GM06990 (cell line): ENCODE measurements around the gene HMCN2.

ENCODE experiments used
- DNase-seq: peaks from one replicate; pipeline ENCODE4 v3.0.0-alpha.2; 2011; ENCODE audit not compliant: insufficient read length; ENCODE audit errors: extremely low read depth
- H3K27me3 ChIP-seq: replicated peaks from 2 replicates; pipeline ENCODE4 v1.6.0; 2011; ENCODE audit warnings: low read length; ENCODE audit not compliant: control insufficient read depth, insufficient read depth
- H3K36me3 ChIP-seq: 2 replicates; pipeline ENCODE4 v1.5.1; 2011; ENCODE audit warnings: low read length; ENCODE audit not compliant: control insufficient read depth, insufficient read depth
- H3K4me3 ChIP-seq: replicated peaks from 2 replicates; pipeline ENCODE4 v1.5.1; 2011; ENCODE audit warnings: low read depth, mild to moderate bottlenecking, control low read depth, low read length
- TF ChIP-seq, protein P1 (sequence below): IDR thresholded peaks from 2 replicates; pipeline ENCODE4 v1.5.1; 2011; ENCODE audit warnings: low read length, control low read depth, mild to moderate bottlenecking, inconsistent platforms; ENCODE audit not compliant: insufficient read depth, poor library complexity, severe bottlenecking

HMCN2 gene

GRCh38 chr9:130302785-130303612, 37.4 kb downstream of the HMCN2 start:
- no peak for DNase-seq
- H3K27me3 ChIP-seq, result no peaks in the 10 kb centered on the region; the same call in 1 of the 2 replicates
- no peak overlapping the region for H3K4me3 ChIP-seq
- TF ChIP-seq, protein P1, sequence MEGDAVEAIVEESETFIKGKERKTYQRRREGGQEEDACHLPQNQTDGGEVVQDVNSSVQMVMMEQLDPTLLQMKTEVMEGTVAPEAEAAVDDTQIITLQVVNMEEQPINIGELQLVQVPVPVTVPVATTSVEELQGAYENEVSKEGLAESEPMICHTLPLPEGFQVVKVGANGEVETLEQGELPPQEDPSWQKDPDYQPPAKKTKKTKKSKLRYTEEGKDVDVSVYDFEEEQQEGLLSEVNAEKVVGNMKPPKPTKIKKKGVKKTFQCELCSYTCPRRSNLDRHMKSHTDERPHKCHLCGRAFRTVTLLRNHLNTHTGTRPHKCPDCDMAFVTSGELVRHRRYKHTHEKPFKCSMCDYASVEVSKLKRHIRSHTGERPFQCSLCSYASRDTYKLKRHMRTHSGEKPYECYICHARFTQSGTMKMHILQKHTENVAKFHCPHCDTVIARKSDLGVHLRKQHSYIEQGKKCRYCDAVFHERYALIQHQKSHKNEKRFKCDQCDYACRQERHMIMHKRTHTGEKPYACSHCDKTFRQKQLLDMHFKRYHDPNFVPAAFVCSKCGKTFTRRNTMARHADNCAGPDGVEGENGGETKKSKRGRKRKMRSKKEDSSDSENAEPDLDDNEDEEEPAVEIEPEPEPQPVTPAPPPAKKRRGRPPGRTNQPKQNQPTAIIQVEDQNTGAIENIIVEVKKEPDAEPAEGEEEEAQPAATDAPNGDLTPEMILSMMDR, result no peak
- no peaks in the 10 kb centered on the region for H3K36me3 ChIP-seq

GRCh38 chr9:130303613-130304055, 38.1 kb downstream of the HMCN2 start:
- no peak overlapping the region for H3K4me3 ChIP-seq
- TF ChIP-seq, protein P1, result no peak
- no peaks in the 10 kb centered on the region; the same call in 1 of the 2 replicates for H3K27me3 ChIP-seq
- DNase-seq, result no peak
- no peaks in the 10 kb centered on the region for H3K36me3 ChIP-seq

DNA sequence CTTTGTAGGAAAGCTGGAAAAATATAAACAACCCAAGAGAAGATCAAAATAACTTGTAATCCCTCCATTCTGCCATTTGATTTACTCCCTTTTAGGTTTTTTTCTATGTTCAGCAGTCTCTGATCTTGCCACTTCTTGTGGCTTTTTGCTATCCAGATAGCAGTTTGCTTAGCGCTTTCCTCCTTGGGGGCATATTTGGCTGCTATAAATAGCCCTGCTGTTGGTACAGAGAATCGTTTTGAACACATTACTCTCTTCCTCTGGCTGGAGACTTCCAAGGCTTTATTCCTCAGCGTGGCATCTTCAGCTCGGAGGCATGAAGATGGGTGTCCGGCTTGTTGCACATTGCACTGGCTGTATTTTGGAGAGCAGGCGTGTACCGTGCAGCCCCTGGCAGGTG, 38.6 kb downstream of the HMCN2 start:
- no peak overlapping the region for H3K4me3 ChIP-seq
- TF ChIP-seq, protein P1, result no peak
- no peaks in the 10 kb centered on the region for H3K36me3 ChIP-seq
- no peak for DNase-seq
- no peaks in the 10 kb centered on the region; the same call in 1 of the 2 replicates for H3K27me3 ChIP-seq

- no peaks in the 10 kb centered on the region; the same call in 1 of the 2 replicates for H3K27me3 ChIP-seq
- TF ChIP-seq, protein P1, result no peak
Observed at GRCh38 chr9:130304643-130305042, 39.1 kb downstream of the HMCN2 start.

GRCh38 chr9:130305381-130305780, 39.8 kb downstream of the HMCN2 start:
- DNase-seq, result no peak
- Histone ChIP-seq H3K4me3 (no peak overlapping the region), H3K36me3 (no peaks in the 10 kb centered on the region), H3K27me3 (no peaks in the 10 kb centered on the region; the same call in 1 of the 2 replicates)
- TF ChIP-seq, protein P1, result no peak

More at GRCh38 chr9:130304643-130305042, 39.1 kb downstream of the HMCN2 start:
- no peak for DNase-seq
- H3K36me3 ChIP-seq, result no peaks in the 10 kb centered on the region
- no peak overlapping the region for H3K4me3 ChIP-seq
